HG03095 (cell line): ENCODE measurements around the gene RAB4B.
A peak's percentile ranks its signal among the peaks of the same experiment; 100 is the strongest.
"Not testable (repeated sequence)": the region's sequence is repeated elsewhere in the genome, so short reads cannot be mapped to it uniquely, and the experiment has no call there.

Source experiments
- ATAC-seq: cut with Tn5 transposase; IDR thresholded peaks from one replicate; pipeline ENCODE4 v1.9.1; 2021; ENCODE audit warnings: moderate library complexity; ENCODE audit not compliant: unreplicated experiment

Gene RAB4B

DNA sequence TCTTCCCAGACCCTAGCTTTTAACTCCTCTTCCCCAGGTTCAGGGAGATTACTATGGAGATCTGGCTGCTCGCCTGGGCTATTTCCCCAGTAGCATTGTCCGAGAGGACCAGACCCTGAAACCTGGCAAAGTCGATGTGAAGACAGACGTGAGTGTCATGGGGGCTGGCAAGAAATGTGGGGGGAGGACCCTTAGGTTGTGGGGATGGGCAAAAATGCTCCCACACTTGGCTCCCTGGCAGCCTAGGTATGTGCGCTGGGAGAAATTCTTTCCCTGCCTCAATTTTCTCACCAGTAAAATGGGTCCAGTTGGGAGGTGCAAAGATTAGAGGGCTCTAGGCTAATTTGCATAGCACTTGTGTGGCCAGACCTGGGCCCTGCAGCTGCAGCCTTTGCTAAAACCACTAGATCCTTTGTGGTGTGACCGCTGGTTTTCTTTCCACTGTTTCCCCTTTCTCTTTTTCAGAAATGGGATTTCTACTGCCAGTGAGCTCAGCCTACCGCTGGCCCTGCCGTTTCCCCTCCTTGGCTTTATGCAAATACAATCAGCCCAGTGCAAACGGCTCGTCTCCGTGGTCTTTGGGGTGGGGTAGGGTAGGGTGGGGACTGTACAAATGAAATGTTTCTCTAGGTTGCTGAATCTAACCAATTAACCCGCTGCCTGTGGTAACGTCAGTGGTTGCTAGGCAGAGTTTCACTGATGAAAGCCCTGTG, 959 bp upstream of the RAB4B start:
- ATAC-seq = peak; percentile 53

DNA sequence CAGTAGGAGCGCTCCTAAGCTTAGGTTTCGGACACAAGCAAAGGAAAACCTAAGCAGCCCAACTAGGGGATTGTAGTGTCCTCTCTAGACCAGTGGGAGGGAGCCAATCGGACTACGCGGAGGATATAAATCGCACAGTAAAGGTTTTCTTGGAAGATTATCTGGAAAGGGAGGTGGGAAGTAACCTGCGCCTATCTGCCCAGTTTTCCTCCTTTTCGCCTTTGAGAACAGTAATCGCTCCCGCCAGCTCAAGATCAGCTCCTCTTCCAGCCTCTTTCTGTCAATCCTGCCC, 456 bp upstream of the RAB4B start:
- no peak for ATAC-seq

DNA sequence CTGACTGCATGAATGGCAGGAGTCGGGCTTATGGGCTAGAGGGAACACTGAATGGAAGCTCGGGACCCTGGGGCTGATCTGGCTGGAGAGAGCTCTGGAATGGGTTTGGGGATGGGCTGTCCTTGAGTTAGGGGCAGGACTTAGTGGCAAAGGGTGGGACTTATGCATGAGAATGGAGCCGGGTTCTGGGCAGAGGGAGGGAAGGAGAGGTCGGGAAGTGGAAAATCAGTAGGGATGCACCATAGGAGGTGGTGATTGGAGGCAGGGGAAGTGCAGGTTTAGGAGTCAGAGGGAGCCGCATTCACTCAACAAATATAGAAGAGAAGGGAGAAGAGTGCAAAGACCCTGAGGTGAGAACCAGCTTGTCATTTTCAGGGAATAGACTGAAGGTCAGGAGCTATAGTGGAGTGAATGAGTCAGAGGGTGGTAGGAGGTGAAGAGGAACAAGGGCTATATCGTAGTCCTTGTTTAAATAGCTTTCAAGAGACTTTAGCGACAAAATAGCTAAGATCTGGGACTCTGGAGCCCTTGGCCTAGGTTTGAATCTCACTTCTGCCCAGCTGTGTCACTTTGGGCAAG, 748 bp downstream of the RAB4B start:
- no peak for ATAC-seq

DNA sequence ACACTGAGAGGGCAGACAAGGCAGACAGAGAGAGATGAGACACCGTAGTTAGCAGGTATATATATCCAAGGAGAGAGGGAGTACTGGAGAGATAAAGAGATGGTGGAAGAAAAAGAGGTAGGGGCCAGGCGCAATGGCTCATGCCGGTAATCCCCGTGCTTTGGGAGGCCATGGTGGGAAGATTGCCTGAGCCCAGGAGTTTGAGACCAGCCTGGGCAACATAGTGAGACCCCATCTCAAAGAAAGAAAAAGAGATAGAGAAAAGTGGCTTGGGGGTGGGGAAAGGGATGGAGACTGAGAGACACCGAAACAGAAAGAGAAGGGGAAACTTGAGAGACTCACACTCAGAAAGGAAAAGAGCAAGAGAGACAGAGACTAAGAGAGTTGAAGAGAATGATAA, 2.5 kb downstream of the RAB4B start:
- ATAC-seq = no peak

DNA sequence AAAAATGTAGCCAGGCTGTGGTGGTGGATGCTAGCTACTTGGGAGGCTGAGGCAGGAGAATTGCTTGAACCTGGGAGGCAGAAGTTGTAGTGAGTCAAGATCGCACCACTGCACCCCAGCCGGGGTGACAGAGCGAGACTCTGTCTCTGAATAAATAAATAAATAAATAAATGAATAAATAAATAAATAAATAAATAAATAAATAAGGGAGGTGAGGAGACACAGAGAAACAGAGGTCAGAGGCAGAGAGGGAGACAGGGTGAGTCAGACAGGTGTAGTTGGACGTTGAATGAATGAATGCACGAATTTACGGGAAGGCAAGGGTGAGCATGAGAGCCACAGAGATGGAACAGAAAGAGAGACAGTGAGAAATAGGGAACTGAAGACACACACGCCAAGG, 3.1 kb downstream of the RAB4B start:
- no peak for ATAC-seq

DNA sequence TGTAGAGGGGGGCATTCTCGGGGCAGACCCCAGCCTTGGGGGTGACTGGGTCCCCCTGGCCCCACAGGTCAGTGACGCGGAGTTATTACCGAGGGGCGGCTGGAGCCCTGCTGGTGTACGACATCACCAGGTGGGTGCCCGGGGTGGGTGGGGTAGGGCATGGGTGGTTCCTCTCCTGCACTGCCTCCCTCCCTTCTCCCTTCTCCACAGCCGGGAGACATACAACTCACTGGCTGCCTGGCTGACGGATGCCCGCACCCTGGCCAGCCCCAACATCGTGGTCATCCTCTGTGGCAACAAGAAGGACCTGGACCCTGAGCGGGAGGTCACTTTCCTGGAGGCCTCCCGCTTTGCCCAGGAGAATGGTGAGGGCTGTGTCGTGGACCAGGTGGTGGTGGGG, 5.7 kb downstream of the RAB4B start:
- no peak for ATAC-seq

DNA sequence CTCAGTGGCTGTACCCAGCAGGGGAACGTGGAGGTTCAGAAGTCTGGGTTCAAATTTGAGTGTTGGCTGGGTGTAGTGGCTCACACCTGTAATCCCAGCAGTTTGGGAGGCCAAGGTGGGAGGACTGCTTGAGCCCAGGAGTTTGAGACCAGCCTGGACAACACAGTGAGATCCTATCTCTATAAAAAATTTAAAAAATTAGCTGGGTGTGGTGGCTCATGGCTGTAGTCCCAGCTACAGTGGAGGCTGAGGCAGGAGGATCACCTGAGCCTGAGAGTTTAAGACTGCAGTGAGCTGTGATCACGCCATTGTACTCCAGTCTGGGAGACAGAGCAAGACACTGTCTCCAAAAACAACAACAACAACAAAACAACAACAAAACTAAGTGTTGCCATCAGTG, 6.1 kb downstream of the RAB4B start:
- not testable (repeated sequence) for ATAC-seq

DNA sequence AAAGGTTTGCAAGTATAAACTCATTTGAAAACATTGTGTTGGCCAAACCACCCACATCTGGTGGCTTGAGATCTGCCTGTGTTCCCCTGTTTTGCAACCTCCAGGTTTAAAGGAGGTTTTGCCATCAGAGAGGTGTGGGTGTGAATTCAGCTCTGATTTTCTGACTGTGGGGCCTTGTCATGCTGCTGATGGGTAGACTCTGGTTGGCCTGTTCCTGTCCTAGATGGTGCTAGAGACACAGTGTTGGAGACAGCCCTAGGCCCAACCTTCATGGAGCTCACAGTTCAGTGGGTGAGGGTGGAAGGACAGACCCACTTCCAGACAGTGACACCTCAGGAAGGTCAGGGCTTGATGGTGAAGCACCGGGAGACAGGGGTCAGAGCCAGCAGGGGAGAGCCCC, 7.5 kb downstream of the RAB4B start:
- ATAC-seq = no peak

DNA sequence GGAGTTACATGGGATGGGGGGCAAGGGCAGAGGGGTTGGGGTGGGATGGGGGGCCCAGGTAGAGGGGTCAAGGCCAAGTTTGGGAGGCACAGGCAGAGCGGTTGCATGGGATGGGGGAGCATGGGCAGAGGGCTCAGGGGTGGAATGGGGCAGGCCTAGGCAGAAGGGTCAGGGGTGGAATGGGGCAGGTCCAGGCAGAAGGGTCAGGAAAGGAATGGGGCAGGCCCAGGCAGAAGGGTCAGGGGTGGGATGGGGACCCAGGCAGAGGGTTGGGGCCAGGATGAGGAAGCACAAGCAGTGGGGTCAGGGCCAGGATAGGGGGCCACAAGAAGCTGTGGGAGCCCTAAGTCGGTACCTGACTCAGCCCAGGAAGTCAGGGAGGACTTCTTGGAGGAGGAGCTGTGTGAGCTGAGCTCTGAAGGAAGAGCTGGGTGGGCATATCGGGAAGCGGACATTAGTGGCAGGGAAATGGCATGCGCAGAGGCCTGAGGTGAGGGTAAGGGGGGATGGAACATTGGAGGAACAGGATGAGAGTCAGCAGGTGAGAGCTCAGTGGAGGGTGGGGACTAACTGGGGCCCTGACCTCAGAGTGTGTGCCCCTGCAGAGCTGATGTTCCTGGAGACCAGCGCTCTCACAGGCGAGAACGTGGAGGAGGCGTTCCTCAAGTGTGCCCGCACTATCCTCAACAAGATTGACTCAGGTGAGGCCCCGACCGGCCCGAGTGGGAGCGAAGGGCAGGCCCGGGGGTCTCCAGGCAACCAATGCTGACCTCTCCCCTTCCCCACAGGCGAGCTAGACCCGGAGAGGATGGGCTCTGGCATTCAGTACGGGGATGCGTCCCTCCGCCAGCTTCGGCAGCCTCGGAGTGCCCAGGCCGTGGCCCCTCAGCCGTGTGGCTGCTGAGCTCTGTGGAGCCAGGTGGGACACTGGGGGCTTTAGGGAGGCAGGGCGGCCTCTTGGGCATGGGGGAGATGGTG, 8.3 kb downstream of the RAB4B start:
- ATAC-seq = no peak

DNA sequence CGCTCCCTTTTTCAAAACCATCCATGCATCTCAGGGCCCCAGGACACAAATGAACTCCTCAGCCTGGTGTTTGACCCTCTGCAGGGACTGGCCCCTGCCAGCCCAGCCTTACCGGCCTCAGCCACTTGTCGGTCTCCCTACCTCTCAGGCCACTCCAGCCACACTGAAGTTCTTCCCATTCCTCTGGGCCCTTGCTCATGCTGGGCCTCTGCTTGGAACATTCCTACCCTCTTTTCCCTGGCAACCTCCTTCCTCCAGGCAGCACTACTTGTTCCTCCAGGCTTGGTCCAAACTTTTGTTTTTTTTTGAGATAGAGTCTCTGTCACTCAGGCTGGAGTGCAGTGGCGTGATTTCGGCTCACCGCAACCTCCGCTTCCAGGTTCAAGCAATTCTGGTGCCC, 13.3 kb downstream of the RAB4B start:
- ATAC-seq = no peak

DNA sequence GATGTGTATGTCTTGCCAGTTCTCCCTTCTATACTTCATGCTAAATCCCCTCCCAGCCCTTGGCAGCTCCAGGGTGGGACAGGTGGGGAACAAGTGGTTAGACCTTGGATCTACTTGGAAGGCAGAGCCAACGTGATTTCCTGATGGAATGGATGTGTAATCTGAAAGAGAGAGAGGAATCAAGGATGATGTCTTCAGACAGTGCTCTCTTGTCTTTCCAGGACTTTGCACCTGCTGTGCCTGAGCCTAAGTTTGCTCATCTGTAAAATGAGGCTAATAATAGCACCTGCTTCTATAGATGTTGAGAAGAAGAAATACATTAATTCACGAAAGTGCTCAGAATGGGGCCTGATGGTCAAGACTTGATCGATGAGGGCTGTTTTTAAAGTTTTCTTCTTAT, 13.9 kb downstream of the RAB4B start:
- ATAC-seq = no peak

DNA sequence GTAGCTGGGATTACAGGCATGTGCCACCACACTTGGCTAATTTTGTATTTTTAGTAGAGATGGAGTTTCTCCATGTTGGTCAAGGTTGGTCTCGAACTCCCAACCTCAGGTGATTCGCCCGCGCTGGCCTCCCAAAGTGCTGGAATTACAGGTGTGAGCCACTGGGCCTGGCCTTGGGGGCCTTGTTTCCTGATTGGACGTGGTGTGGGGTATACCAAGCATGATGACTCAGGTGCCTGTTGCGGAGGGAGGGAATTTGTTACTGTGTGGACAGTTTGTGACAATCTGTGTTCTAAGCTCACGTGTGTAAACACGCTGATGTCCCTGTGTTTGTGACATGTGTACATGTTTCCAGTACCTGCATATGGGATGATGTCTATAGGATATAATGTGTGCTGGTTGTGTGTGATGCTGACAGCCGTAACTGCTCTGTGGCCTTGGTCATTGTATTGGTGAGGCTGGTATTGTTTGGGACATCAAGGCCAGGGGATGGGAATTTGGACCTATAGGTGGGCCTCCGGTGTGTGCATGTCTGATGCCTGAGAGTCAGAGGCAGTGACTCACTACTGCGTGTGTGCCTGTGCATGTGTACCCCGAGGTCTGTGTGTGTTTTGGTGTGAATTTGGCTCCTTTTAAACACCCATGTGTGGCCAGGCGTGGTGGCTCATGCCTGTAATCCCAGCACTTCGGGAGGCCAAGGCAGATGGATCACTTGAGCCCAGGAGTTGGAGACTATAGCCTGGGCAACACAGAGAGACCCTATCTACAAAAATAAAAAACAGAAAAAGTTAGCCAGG, 19.3 kb downstream of the RAB4B start:
- no peak for ATAC-seq

DNA sequence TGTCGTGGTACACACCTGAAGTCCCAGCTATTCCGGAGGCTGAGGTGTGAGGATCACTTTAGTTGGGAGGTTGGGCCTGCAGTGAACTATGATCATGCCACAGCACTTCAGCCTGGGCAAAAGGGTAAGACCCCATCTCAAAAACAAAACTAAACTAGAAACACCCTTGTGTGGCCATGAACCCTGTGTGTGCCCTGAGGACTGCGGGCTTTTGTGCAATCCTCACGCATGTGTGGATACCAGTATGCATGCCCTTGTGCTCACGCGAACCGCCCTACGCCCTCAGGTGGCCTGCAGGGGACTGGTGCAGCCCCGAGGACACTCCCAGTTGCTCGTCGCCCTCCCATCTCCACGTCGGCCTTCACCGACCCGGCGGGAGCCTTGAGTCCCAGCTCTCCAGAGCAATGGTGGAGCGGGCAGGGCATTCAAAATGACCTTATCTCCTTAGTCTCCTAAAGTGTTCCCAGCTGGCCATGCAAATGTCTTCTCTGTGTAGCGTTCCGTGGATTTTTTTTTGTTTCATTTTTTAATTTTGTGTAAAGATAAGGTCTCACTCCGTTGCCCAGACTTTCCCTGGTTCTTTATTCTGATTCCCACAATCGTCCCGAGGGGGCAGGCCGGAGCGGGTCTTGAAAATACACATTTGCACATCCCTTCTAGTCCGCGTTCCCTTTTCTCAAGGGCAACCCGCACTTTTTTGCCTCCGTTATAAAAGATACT, 20.1 kb downstream of the RAB4B start:
- no peak for ATAC-seq

DNA sequence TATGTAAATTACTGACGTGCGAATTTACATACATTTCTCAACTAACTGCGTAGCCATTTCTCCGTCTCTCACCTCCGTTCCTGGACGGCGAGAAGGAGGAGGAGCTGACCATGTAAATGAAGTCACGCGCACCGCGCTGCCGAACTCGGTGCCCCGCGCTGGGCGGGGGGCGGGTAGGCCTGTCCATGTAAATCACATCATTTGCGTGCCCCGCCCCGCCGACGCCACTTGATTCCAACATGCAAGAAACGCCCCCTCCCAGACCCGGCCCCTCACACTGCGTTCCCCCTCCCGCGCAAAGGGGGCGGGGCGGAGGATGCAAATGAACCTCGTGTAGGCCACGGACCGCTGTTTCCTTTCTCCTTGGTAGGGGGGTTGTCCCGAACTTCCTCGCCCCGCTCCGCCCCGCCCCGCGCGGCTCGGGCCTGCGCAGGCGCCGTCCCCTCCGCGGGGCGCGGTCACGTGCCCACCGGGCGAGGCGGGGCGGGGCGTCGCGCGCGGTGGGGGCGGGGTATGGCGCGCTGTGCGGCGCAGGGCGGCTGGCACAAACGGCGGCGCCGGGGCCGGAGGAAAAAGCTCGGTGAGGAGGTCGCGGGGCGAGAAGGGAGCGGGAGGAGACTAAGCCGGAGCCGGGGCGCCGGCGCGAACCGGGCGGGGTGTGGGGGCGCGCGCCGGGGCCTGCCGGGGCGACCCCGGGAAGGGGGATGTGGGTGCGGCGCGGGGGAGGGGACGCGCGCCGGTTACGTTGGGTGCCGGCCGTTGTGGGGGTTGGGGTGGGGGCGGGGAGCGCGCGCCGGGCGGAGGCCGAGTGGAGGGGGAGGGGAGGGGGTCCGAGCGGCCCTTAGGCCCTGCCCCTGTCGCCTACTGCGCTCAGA, 20.9 kb downstream of the RAB4B start, which contains the start of gene EGLN2:
TSS of gene EGLN2 (plus strand) at position 509 of the 875 bp plus-strand sequence. CDS start 1,382 bp downstream, outside the sequence.
- ATAC-seq = peak; percentile 68

DNA sequence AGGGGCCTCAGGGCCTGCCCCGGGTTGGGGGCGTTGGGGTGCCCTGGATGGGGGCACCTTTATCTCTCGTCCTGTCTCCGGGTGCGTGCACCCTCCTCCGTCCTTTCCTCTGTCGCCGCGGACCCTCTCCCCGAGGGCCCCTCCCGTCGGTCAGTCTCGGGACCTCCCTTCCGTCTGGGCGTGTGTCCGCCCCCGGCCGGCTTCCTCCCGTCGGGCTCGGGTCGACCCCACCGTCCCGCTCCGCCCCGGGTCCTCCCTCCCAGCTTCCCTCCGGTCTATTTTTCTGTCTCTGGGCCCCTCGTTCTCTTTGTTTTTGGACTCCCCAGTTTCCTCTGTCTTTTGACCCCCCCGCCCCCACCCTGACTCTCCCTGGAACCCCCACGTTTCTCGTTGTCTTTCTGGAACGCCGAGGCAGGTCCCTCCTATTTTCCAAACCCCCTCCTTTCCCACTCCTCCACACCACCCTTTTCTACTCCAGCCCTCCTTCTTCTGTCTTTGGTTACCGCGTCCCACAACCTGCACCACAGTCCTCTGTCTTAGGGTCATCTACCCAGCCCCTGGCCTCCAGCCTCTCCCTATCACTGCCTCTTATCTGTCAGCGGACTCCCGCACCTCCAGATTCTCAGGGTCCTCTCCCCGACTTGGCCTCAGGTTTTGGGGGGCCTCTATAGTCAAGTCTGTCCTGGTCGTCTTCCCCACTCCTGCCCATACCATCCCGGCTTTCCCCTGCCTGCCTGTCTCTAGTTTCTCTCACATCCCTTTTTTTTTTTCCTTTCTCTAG, 21.7 kb downstream of the RAB4B start:
- no peak for ATAC-seq

DNA sequence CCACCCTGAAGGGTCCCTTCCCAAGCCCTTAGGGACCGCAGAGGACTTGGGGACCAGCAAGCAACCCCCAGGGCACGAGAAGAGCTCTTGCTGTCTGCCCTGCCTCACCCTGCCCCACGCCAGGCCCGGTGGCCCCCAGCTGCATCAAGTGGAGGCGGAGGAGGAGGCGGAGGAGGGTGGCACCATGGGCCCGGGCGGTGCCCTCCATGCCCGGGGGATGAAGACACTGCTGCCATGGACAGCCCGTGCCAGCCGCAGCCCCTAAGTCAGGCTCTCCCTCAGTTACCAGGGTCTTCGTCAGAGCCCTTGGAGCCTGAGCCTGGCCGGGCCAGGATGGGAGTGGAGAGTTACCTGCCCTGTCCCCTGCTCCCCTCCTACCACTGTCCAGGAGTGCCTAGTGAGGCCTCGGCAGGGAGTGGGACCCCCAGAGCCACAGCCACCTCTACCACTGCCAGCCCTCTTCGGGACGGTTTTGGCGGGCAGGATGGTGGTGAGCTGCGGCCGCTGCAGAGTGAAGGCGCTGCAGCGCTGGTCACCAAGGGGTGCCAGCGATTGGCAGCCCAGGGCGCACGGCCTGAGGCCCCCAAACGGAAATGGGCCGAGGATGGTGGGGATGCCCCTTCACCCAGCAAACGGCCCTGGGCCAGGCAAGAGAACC, 22.4 kb downstream of the RAB4B start:
- no peak for ATAC-seq

DNA sequence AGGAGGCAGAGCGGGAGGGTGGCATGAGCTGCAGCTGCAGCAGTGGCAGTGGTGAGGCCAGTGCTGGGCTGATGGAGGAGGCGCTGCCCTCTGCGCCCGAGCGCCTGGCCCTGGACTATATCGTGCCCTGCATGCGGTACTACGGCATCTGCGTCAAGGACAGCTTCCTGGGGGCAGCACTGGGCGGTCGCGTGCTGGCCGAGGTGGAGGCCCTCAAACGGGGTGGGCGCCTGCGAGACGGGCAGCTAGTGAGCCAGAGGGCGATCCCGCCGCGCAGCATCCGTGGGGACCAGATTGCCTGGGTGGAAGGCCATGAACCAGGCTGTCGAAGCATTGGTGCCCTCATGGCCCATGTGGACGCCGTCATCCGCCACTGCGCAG, 22.9 kb downstream of the RAB4B start:
- ATAC-seq = no peak
